GM12864 (cell line): ENCODE data around the gene COTL1.

Source experiments
- DNase-seq: peaks from one replicate; pipeline ENCODE4 v3.0.0-alpha.2; 2011; ENCODE audit warnings: low read depth
- H3K4me3 ChIP-seq: 2 replicates; pipeline ENCODE4 v1.5.1; 2011; ENCODE audit warnings: mild to moderate bottlenecking, low read depth, low read length, control low read depth
- CTCF ChIP-seq: IDR thresholded peaks from 2 replicates; pipeline ENCODE4 v1.5.1; 2011; ENCODE audit warnings: low read depth, mild to moderate bottlenecking, moderate library complexity, low read length, control low read depth, inconsistent platforms; ENCODE audit errors: missing control alignments

The COTL1 gene

GRCh38 chr16:84652566-84652965, 34.7 kb upstream of the COTL1 start:
- TF ChIP-seq CTCF, result no peak
- no peak for DNase-seq
- H3K4me3 ChIP-seq, result no peak overlapping the region

- no peak for DNase-seq
- H3K4me3 ChIP-seq, result no peak overlapping the region
- TF ChIP-seq CTCF, result no peak
Measured at GRCh38 chr16:84650062-84650991, 32.4 kb upstream of the COTL1 start.

GRCh38 chr16:84649511-84649861, 31.6 kb upstream of the COTL1 start:
- no peak for DNase-seq
- peak overlapping the region; percentile 69 for H3K4me3 ChIP-seq
- no peak for TF ChIP-seq CTCF

- no peak for DNase-seq
Measured at GRCh38 chr16:84648595-84649510, 31.0 kb upstream of the COTL1 start.

GRCh38 chr16:84647828-84648594, 30.1 kb upstream of the COTL1 start, which contains the start of gene KLHL36:
KLHL36 (plus strand) TSS chr16:84648511; CDS start chr16:84650868, 2,357 bp downstream.
- TF ChIP-seq CTCF, result no peak
- no peak for DNase-seq

More at GRCh38 chr16:84648595-84649510, 31.0 kb upstream of the COTL1 start:
- peak overlapping the region; percentile 69 for H3K4me3 ChIP-seq
- no peak for TF ChIP-seq CTCF

GRCh38 chr16:84643674-84644073, 25.8 kb upstream of the COTL1 start:
- H3K4me3 ChIP-seq, result no peak overlapping the region
- no peak for TF ChIP-seq CTCF
- no peak for DNase-seq

More at GRCh38 chr16:84647828-84648594, 30.1 kb upstream of the COTL1 start, which contains the start of gene KLHL36:
- H3K4me3 ChIP-seq, result peak within 1 kb of the TSS; percentile 69
